Heart left ventricle (tissue), 13 donors: ENCODE results near the gene OR5AU1.

Experiments
- POLR2A ChIP-seq, 2 donors: fragments of 450-650 bp; IDR thresholded peaks; one replicate each; pipeline ENCODE4 v1.6.1; 2017; ENCODE audit warnings: antibody characterized with exemption in 2 of 2, mild to moderate bottlenecking in 2 of 2, moderate library complexity in 2 of 2
- TF ChIP-seq, protein P1 (sequence below), 12 donors: fragments of 200-600 bp; sonication (generic) in 4 of 12; IDR thresholded peaks; one replicate each; pipeline versions ENCODE4 v1.5.0 to v1.8.0; 2018 to 2022; ENCODE audit warnings: antibody characterized with exemption in 12 of 12, mild to moderate bottlenecking in 5 of 12
- donor health status: ischemic (EF 13 %, LVEDD 7.1; RV severe dilation, severe dysfunction).
- donor health status: DM: no; HTN: yes; CAD: no.
- donor health status: DM: no; HTN: no; CAD: no.
- donor health status: ischemic (EF 25% LVEDD 6.9; RV normal size, moderate dysfunction).
- donor health status: ischemic (EF 25% LVEDD 5.7; RV mildly dilated, moderate dysfunction).
- donor health status: ischemic (EF 35%, LVEDD 5.7; RV mildly dilated, moderate dysfunction).
- donor health status: nonischemic (EF 11% LVEDD 7.7; RV severe dilation, severe dysfunction).
- donor health status: DM: yes; HTN: yes; CAD: no.
- donor health status: PGD.
- donor health status: ischemic (EF 29% LVEDD 5.4; RV normal size, mild dysfunction).
- donor health status: nonischemic (EF 23%, LVEDD 6.1; RV moderate dilation, normal function).

DNA sequence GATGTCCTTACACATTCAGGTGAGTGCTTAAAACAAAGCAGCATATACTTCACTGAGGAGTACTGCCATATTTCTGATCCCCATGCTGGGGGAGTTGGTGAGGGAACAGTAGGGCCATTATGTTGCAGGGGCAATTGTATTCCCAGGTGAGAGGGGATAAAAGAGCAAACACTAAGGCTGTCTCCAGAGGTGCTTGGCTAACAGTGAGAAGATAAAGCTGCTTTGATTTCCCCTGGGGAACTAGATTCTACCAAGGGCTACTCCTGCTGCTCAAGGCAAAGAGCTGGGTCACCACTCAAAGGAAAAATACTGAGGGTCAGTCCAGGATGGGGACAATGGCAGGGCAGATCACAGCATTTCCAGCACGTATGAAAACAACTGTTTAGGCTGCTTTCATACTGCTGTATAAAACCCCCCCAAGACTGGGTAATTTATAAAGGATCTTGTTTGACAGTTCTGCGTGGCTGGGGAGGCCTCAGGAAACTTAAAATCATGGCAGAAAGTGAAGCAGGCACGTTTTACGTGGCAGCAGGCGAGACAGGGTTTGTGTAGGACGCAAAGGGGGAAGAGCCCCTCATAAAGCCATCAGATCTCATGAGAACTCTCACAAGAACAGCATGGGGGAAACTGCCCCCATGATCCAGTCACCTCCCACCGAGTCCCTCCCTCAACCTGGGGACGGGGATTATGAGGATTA lies 47.8 kb upstream of the OR5AU1 start:
- TF ChIP-seq, protein P1, sequence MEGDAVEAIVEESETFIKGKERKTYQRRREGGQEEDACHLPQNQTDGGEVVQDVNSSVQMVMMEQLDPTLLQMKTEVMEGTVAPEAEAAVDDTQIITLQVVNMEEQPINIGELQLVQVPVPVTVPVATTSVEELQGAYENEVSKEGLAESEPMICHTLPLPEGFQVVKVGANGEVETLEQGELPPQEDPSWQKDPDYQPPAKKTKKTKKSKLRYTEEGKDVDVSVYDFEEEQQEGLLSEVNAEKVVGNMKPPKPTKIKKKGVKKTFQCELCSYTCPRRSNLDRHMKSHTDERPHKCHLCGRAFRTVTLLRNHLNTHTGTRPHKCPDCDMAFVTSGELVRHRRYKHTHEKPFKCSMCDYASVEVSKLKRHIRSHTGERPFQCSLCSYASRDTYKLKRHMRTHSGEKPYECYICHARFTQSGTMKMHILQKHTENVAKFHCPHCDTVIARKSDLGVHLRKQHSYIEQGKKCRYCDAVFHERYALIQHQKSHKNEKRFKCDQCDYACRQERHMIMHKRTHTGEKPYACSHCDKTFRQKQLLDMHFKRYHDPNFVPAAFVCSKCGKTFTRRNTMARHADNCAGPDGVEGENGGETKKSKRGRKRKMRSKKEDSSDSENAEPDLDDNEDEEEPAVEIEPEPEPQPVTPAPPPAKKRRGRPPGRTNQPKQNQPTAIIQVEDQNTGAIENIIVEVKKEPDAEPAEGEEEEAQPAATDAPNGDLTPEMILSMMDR (IDR thresholded peaks at IDR 0.05): no peak
- no peak for TF ChIP-seq POLR2A (IDR thresholded peaks at IDR 0.05)
